HL-60/S4 treated with retinoic acid at 250 ng/mL for 4 days and 3 days (cell line): ENCODE results near the gene SLU7.

Experiments
- in situ Hi-C: fragments of 300-500 bp; cut with MboI; formaldehyde crosslinking; loops from 2 replicates; pipeline ENCODE4 v1.7.0; 2022; ENCODE audit warnings: low sequenced_read_pairs

SLU7 gene

DNA sequence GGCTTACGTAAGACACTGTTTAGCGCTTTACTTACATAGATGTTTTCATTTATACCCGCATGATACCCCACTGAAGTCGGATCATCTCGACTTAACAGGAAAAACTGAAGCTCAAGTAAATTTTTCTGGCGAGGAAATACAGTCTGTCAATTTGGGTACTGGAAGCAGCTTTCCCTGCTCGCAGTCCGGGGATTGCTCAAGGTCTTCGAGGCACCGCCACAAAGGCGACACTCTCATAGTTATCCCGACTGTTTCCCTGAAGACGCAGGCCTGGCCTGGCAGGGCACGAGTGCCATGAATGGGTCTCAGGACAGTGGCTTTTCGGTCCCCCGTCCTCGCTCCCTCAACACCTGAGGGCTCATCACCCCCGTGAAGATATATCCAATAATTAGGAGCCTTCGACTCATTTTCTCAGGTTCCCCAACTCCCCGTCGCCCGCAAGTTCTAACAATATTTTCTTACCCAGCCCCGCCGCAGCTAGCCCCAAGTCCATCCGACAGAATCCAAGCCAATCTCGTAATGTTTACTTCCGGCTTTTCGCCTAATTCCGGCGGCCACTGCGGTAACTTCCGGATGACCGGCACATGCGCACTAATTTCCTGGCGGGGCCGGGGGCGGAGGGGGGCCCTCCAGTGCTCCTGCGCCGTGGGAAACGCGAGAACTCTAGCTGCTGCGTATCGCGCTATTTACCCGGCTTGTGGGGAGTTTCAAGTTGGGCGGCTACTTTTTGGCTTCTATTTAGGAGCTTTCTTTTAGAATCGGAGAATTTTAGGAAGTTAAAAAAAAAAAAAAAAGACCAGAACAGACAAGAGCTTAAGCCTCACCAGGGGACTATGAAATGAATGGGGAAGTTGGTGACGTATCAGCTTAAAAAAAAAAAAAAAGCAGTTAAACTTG is at the start of gene SLU7:
Gene SLU7, minus strand, starts transcription at position 521 of the 897 bp plus-strand sequence. CDS start 3,787 bp downstream, outside the sequence.
- in situ Hi-C loops, result no loop called here

DNA sequence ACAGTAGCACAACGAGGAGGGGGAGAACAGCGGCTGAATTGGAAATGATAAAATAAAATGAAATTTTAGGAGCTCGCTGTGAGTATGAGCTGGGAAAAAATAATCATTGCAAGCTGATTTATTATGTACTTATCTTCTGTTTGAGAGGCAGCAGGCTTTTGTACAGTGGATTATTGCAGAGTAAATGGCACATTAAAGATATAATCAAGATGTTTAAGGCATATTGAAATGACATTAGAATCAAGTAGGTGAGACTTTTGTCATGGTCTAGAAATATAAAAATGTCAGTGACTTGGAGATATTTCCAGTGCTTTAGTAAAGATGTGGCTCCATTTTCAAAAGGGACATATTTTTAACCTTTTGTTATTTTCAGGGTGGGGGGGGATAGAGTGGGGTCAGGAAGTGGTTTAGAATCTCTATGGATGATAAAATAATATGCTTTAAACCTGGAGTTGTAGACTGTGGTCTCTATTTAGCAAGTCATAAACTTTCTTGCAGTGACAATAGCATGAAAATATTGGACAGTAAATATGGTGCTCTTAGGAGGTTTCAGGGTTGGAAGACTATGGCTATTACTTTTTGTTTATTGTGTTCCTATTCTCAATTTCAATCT is 49.6 kb upstream of the SLU7 start:
- in situ Hi-C loops, result no loop called here

DNA sequence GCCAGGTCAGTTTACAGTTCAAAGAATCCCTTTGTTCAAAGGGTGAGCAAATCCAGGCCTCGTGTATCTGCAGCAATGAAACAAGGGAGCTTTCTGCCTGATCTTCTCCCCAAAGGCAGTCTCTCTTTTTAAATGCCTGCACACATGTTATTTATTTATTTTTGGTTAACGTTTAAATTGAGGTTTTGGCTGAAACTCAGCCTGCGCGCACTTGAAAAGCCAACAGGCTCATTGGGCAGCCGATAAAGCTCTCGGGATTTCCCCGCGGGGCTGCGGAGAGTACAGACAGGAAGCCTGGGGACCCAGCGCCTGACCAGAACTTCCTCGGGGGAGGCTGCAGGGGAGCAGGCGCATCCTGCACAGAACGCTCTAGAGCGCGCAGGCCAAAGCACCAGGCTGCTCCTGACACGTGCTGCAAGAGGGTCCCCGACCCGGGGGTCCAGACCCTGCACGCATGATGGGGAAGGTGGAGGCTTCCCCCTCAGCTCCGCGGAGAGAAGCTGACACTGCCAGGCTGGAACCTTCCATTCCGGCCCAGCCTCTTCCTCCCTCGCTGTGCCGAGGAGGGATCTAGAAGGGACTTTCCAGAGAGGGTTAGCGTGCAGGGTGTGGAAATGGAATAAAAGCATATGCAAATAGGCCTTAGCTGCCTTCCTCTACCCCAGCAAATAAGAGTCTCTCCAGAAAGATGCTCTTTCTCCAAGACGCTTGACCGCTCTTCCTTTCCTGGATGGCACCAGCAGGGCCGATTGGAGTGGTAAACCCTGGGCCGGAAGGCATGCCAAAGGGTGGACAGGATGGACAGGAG is 48.9 kb upstream of the SLU7 start:
- in situ Hi-C loops, result no loop called here

DNA sequence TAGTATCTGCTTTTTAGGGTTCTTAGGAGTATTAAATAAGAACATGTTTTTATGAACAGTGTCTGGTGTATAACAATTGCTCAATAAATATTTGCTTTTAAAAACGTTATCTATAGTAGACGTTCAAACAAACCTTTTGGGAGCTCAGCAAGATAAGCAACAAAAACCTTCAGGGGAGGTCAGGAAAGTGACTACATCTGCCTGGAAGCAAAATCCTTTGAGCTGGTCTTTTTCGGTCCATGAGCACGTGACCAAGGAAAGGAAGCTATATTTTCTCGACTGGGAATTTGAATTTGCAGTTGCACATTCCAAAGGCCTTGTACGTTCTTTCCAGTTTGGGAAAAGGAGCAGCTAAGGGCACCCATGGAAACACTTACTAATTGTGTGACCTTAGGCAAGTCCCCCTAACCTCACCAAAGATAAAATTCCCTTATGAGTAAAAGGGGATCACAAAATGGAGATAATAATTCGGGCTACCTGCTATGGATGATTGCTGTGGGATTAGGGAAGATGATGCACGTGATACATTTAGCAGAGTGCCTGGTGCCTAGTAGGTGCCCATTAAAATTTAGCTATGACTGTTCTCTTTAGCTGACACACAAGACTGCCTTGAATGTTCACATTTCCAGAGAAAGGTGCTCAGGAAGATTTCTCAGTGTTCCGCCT is 48.1 kb upstream of the SLU7 start:
- in situ Hi-C loops, result no loop called here

DNA sequence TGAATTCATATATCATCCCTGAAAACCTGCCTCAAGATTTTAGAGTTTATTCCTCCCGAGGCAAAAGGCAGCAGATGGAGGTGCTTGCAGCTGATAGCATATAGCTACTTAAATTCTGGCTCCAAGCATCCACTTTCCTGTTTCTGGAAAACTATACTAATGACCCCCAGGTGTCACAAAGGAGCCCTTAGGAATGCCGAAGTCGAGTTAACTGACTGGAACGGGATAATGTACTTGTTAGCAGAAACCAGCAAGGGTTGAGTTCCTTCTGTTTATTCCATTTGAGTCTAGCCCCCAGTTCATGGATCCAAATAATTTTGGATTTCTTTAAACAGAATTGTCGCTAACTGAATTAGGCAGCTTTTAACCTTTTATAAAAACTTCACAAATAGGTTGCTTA is 47.2 kb upstream of the SLU7 start:
- in situ Hi-C loops, result no loop called here

DNA sequence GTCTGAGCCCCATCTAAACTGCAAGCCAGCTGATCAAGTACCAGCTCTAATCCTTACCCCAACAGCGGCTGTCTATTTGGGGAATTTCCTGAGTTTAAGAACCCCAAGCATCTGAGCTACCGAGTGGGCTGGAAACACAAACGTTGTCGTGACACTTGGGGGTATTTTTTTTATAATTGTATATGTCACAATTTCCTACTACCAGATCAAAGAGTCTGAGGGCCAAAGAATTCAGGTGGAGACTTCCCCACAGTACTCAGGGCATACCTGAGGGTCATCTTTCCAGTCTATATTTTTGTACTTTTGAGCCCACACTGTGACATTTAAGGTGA is 45.6 kb upstream of the SLU7 start:
- in situ Hi-C loops, result no loop called here

GRCh38 chr5:160463740-160464465 is 45.0 kb upstream of the SLU7 start:
- in situ Hi-C loops, result no loop called here

GRCh38 chr5:160463227-160463626 is 44.3 kb upstream of the SLU7 start:
- in situ Hi-C loops, result no loop called here

GRCh38 chr5:160462167-160462566 is 43.3 kb upstream of the SLU7 start:
- in situ Hi-C loops, result no loop called here

- in situ Hi-C loops, result no loop called here
Observed at GRCh38 chr5:160461378-160461777, 42.5 kb upstream of the SLU7 start.

DNA sequence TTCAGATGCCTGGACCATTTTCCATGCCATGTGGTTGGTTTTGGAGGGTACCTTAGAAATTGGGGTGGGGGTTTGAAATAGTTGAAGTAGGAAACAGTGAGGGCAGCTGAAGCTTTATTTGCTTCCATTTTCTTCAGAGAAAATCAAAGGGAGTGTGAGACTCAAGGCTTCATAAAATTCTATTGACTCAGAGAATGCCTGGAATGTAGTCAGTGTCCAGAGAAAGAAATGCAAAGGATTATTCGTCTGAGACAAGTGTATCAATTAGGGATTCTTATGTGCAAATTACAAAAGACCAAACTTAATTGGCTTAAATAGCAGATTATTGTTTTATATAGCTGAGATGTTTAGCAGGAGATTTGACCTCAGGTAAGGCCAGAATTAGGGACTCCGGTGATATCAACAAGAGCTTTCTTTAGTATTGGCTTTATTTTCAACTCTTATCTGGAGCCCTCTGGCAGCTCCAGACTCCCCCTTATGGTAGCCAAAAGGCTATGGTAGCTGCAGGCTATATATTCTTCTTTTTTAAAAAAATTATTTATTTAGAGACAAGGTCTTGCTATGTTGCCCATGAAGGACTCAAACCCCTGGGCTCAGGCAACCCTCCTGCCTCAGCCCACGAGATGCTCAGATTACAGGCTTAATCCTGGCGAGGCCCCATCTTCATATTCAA is 41.6 kb upstream of the SLU7 start:
- in situ Hi-C loops, result no loop called here

DNA sequence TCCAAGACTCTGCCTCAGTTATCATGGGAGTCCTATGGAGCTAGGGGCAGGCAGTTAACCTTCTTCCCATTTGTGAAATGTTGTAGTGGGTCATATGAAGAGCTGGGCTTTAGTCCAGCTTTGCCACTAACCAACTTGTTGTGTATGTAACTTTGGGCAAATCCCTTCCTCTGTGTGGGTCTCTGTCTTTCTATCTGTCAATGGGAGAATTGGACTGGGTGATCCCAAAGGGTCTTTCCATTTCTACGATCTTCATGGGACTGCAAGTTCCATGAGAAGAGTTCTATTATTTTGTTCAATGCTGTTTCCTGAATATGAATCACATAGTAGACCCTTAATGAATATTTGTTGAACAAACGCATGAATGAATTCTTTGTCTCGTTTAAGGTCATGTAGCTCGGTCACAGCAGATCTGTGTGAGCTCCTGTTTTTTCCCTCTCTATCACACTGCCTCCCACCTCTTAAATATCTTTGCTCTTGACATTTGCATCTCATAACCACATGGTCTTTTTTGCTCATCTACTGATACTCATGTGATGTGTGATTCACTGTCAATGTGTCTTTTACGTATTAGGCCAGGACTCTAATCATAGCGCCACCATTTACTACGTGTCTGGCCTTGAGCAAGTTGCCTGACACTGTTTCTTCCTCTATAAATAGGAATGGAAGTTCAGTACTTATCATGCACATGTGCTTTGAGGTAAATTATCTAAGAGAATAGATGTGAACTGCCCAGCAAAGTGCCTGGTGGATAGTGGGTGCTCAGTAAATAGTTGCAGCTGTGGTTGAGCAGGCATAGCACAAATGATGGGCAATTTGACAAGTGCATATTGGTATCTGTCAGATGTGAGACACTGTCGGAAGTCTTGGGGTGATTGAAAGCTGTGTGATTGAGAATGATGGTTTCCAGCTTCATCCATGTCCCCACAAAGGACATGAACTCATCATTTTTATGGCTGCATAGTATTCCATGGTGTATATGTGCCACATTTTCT is 40.2 kb upstream of the SLU7 start:
- in situ Hi-C loops, result no loop called here

DNA sequence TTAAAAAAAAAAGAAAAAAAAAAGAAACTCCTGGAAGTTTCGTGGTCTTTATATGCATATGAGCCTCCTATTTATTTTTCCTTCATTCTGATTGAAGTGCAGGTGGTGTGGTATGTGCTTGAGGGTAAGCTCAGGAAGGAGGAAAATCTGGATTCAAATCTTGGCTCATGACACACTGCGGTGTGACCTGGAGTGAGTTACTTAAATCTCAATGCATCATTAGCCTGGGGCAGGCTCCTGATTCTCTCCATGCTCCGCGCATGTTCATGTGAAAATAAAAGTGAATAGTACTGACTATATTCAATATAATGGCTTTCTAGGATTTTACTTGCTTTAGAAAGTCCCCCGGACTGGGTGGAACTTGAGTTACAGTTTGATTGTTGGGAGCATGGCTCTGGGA is 38.4 kb upstream of the SLU7 start:
- in situ Hi-C loops, result no loop called here

DNA sequence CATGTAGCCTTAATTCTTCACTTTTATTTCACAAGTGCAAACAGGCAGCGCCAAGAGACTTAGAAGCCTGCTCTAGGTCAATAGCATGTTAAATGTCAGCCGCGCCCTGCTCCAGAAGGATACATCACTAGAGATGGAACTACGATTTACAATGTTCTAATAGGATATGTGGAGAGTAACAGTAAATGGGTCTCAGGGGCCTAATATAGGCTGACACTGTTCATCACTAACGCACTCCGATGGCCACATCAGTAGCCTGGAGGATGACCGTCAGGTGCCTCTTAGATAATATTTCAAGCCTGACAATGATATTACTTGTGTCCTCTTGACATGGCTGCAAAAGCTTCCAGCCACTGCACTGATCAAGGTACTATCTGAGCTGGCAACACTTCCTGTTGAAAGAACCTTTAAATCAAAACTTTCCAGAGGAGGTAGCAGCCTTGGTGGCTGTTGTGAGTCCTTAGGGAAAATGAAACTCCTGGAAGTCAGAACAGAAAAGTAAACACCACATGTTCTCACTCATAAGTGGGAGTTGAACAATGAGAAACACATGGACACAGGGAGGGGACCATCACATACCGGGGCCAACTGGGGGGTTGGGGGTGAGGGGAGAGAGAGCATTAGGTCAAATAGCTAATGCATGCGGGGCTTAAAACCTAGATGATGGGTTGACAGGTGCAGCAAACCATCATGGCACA is 37.7 kb upstream of the SLU7 start:
- in situ Hi-C loops, result no loop called here

DNA sequence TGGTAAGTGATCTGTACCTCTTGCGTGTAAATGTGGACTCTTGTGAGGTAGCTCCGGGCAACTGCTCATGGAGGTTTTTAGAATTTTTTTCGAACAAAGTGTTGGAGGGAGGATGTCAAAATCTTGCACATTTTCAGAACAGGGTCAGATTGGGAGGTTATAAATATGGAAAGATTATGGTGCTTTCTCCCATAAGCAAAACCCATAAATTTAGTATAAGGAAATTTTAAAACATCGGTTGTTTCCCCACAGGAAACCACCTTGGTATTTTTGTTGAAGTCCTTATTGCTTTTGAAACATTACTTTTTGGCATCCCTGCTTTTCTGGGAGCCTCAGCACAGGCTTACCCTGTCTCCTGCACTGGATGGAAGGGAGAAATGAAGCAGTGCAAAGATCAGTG is 36.7 kb upstream of the SLU7 start:
- in situ Hi-C loops, result no loop called here

DNA sequence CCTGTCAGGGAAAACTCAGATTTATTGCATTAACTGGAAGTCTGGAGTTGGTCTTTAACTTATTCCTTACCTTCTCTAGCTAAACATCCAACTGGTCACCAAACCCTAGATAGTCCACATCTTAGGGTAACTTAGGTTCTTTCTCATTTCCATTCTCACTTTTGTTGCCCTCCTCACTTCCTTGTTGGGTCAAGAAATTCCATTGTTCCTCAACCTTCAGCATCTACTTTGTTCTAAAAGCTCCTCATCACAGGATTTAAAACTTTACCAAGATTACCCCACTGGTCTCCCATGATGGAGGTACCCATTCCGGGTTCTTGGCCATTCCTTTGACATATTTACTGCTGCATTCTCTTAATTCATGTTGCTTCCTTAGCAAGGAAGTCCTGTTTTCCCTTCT is 34.9 kb upstream of the SLU7 start:
- in situ Hi-C loops, result no loop called here

GRCh38 chr5:160452795-160453194 is 33.9 kb upstream of the SLU7 start:
- in situ Hi-C loops, result no loop called here

DNA sequence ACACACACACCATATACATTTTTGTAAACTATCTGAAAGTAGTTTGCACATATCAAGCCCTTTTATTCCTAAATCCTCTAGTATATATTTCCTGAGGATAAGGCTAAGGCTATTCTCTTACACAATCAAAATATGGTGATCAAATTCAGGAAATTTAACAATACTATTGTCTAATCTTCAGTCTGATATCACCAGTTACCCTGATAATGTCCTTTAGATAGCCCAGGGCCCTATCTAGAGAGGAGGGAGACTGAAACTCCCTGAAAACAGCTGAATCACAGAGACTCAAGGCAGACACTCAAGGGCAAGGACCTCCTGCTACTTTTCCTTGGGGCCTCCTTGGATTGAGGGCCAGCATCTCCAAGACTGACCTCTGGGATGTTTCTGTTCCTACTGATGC is 33.2 kb upstream of the SLU7 start:
- in situ Hi-C loops, result no loop called here
